DND-41 (cell line): Measurements from ENCODE around the gene CRCP.

ENCODE experiments used
- ATAC-seq: fragments of 200-7000 bp; cut with Tn5 transposase; 3 replicates; pipeline ENCODE4 v1.9.1; 2021; ENCODE audit warnings: low read depth; ENCODE audit not compliant: insufficient read depth
- DNase-seq: peaks from one replicate; pipeline ENCODE4 v3.0.0-alpha.2; 2020
- H2AFZ ChIP-seq: 2 replicates; pipeline ENCODE4 v1.6.0; 2012; ENCODE audit warnings: low read depth, low read length
- H3K27ac ChIP-seq: 2 replicates; pipeline ENCODE4 v1.5.1; 2012; ENCODE audit warnings: low read length, inconsistent platforms
- H3K27me3 ChIP-seq: fragments of 200-600 bp; sonication (generic); 2 replicates; pipeline ENCODE4 v1.6.0; 2012; ENCODE audit warnings: low read length, mild to moderate bottlenecking, inconsistent platforms; ENCODE audit not compliant: insufficient read depth, poor library complexity
- H3K36me3 ChIP-seq: 2 replicates; pipeline ENCODE4 v1.5.1; 2012; ENCODE audit warnings: low read length, inconsistent platforms; ENCODE audit not compliant: insufficient read depth
- H3K4me1 ChIP-seq: 2 replicates; pipeline ENCODE4 v1.5.1; 2012; ENCODE audit warnings: mild to moderate bottlenecking, low read length; ENCODE audit not compliant: insufficient read depth
- H3K4me2 ChIP-seq: 2 replicates; pipeline ENCODE4 v1.6.0; 2012; ENCODE audit warnings: mild to moderate bottlenecking, moderate library complexity, low read length, inconsistent platforms; ENCODE audit not compliant: insufficient read depth
- H3K4me3 ChIP-seq, 2 experiments: fragments of 200-600 bp in 1 of 2; shearing (Covaris generic) in 1 of 2; 2 replicates each; pipeline ENCODE4 v1.5.1; 2012 to 2016; ENCODE audit warnings: inconsistent platforms in 2 of 2, low read length in 2 of 2, mild to moderate bottlenecking in 2 of 2, low read depth in 1 of 2, moderate library complexity in 1 of 2
- H3K79me2 ChIP-seq: 2 replicates; pipeline ENCODE4 v1.6.0; 2012; ENCODE audit warnings: low read length, inconsistent platforms; ENCODE audit not compliant: insufficient read depth
- H3K9ac ChIP-seq: 2 replicates; pipeline ENCODE4 v1.6.0; 2012; ENCODE audit warnings: low read depth, mild to moderate bottlenecking, inconsistent platforms, low read length, moderate library complexity
- H3K9me3 ChIP-seq: 2 replicates; pipeline ENCODE4 v1.5.1; 2012; ENCODE audit warnings: low read length, moderate library complexity, mild to moderate bottlenecking, inconsistent platforms; ENCODE audit not compliant: insufficient read depth, severe bottlenecking
- H4K20me1 ChIP-seq: 2 replicates; pipeline ENCODE4 v1.6.0; 2012; ENCODE audit warnings: low read length; ENCODE audit not compliant: insufficient read depth
- EZH2 ChIP-seq: IDR thresholded peaks from 3 replicates; pipeline ENCODE4 v1.6.1; 2012; ENCODE audit warnings: borderline replicate concordance, low read depth, mild to moderate bottlenecking, moderate library complexity, low read length, inconsistent platforms; ENCODE audit not compliant: severe bottlenecking
- TF ChIP-seq, protein P1 (sequence below): IDR thresholded peaks from 2 replicates; pipeline ENCODE4 v1.5.1; 2012; ENCODE audit warnings: borderline replicate concordance, low read length, moderate library complexity, mild to moderate bottlenecking; ENCODE audit not compliant: poor library complexity, severe bottlenecking; ENCODE audit errors: extremely low read depth

The CRCP gene

DNA sequence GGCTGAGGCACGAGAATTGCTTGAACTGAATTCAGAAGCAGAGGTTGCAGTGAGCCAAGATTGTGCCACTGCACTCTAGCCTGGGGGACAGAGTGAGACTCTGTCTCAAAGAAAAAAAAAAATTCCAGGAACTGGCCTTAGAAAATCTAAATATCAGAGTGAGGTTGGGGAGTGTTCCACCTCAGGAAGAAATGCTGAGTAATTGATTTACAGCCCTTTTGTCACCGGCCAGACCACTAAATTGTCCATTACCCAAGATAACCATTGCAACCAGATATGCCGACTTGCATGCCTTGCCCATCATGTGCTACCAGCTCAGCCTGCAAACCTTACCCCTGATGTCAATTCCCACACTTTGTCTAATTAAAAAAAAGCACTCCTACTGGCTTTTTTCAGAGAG lies 42.4 kb downstream of the CRCP start:
- DNase-seq, result no peak
- Histone ChIP-seq H3K4me3 (no peak overlapping the region), H3K9me3 (no peaks in the 10 kb centered on the region), H3K9ac (no peak overlapping the region), H3K4me2 (no peak overlapping the region), H3K27ac (no peak overlapping the region), H4K20me1 (no peaks in the 10 kb centered on the region), H2AFZ (no peak overlapping the region), H3K4me1 (no peaks in the 10 kb centered on the region), H3K36me3 (peaks cover 61% of the 10 kb centered on the region), H3K79me2 (no peaks in the 10 kb centered on the region), H3K27me3 (no peaks in the 10 kb centered on the region)
- TF ChIP-seq, protein P1, sequence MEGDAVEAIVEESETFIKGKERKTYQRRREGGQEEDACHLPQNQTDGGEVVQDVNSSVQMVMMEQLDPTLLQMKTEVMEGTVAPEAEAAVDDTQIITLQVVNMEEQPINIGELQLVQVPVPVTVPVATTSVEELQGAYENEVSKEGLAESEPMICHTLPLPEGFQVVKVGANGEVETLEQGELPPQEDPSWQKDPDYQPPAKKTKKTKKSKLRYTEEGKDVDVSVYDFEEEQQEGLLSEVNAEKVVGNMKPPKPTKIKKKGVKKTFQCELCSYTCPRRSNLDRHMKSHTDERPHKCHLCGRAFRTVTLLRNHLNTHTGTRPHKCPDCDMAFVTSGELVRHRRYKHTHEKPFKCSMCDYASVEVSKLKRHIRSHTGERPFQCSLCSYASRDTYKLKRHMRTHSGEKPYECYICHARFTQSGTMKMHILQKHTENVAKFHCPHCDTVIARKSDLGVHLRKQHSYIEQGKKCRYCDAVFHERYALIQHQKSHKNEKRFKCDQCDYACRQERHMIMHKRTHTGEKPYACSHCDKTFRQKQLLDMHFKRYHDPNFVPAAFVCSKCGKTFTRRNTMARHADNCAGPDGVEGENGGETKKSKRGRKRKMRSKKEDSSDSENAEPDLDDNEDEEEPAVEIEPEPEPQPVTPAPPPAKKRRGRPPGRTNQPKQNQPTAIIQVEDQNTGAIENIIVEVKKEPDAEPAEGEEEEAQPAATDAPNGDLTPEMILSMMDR, result no peak
- no peak for TF ChIP-seq EZH2
- ATAC-seq, result no peak

DNA sequence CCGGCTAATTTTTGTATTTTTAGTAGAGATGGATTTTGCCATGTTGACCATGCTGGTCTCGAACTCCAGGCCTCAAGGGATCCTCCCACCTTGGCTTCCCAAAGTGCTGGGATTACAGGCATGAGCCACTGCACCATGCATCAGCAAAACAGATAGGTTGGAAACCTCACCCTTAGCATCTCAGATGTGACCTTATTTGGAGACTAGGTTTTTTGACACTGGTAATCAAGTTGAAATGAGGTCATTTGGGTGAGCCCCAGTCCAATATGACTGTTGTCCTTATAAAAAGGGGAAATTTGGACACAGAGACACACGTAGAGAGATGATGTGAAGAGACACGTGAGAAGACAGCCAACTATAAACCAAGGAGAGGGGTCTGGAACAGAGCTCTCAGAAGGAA lies 48.0 kb downstream of the CRCP start:
- DNase-seq (no peak), ATAC-seq (no peak)
- no peak overlapping the region for H3K9ac ChIP-seq
- H3K79me2 ChIP-seq, result no peaks in the 10 kb centered on the region
- no peak overlapping the region for H3K27ac ChIP-seq
- H3K4me2 ChIP-seq, result no peak overlapping the region
- no peaks in the 10 kb centered on the region for H4K20me1 ChIP-seq
- H3K4me1 ChIP-seq, result no peaks in the 10 kb centered on the region
- H2AFZ ChIP-seq, result no peak overlapping the region
- H3K36me3 ChIP-seq, result peaks cover 11% of the 10 kb centered on the region
- no peak for TF ChIP-seq EZH2
- TF ChIP-seq, protein P1, result no peak
- H3K27me3 ChIP-seq, result no peaks in the 10 kb centered on the region
- no peaks in the 10 kb centered on the region for H3K9me3 ChIP-seq
- no peak overlapping the region for H3K4me3 ChIP-seq

DNA sequence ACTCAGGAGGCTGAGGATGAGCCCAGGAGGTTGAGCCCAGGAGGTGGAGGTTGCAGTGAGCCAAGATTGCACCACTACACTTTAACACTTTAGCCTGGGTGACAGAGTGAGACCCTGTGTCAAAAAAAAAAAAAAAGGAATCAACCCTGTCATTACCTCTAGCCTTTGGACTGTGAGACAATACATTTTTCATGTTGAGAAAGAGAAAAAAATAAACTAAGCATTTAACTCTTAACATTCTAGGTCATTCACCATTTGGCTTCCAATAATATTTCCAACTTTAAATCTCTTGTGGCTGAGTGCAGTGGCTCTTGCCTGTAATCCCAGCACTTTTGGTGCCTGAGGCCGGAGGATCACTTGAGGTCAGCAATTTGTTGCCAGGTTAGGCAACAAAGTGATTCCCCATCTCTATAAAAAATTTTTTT lies 48.6 kb downstream of the CRCP start:
- Histone ChIP-seq H2AFZ (no peak overlapping the region), H3K4me3 (no peak overlapping the region), H3K9ac (no peak overlapping the region), H3K27me3 (no peaks in the 10 kb centered on the region), H3K9me3 (no peaks in the 10 kb centered on the region), H3K27ac (no peak overlapping the region), H4K20me1 (no peaks in the 10 kb centered on the region), H3K79me2 (no peaks in the 10 kb centered on the region), H3K4me2 (no peak overlapping the region), H3K4me1 (no peaks in the 10 kb centered on the region), H3K36me3 (peaks cover 5% of the 10 kb centered on the region)
- no peak for TF ChIP-seq EZH2
- TF ChIP-seq, protein P1, result no peak
- no peak for ATAC-seq
- no peak for DNase-seq

DNA sequence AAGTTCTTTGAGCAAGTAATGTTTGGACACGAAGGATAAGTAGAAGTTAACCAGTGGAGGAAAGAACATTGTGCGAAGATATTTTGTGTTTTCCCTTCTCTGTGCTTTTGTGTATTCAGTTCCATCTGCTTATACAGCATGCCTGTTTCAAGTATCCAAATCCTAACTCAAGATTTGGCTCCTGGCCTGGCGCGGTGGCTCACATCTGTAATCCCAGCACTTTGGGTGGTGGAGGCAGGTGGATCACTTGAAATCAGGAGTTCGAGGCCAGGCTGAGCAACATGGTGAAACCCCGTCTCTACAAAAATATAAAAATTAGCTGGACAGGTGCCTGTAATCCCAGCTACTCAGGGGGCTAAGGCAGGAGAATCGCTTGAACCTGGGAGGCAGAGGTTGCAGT lies 49.7 kb downstream of the CRCP start:
- Histone ChIP-seq H3K4me3 (no peak overlapping the region), H3K4me2 (no peak overlapping the region), H3K27me3 (no peaks in the 10 kb centered on the region), H3K9ac (no peak overlapping the region), H3K9me3 (no peaks in the 10 kb centered on the region), H3K4me1 (no peaks in the 10 kb centered on the region), H4K20me1 (no peaks in the 10 kb centered on the region), H3K79me2 (no peaks in the 10 kb centered on the region), H2AFZ (no peak overlapping the region), H3K27ac (no peak overlapping the region), H3K36me3 (no peaks in the 10 kb centered on the region)
- ATAC-seq (no peak), DNase-seq (no peak)
- TF ChIP-seq EZH2, result no peak
- TF ChIP-seq, protein P1, result no peak
